ENCODE results near the gene ZNF385C. TPM values are rescaled to one million over a fixed set of nuclear protein-coding genes. Genes with fewer than 3 reads are reported as not detected.
A peak's percentile ranks its signal among the peaks of the same experiment; 100 is the strongest.
"Not testable (repeated sequence)": the region's sequence is repeated elsewhere in the genome, so short reads cannot be mapped to it uniquely, and the experiment has no call there.

The ZNF385C gene, protein sequence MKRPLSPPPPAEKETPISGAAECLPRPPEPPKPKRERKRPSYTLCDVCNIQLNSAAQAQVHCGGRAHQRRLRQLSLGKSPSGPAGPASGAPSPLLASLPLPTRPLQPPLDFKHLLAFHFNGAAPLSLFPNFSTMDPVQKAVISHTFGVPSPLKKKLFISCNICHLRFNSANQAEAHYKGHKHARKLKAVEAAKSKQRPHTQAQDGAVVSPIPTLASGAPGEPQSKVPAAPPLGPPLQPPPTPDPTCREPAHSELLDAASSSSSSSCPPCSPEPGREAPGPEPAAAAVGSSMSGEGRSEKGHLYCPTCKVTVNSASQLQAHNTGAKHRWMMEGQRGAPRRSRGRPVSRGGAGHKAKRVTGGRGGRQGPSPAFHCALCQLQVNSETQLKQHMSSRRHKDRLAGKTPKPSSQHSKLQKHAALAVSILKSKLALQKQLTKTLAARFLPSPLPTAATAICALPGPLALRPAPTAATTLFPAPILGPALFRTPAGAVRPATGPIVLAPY
- total RNA-seq (2014; rRNA removed; shearing (Covaris generic)), result not detected in 2 replicates

DNA sequence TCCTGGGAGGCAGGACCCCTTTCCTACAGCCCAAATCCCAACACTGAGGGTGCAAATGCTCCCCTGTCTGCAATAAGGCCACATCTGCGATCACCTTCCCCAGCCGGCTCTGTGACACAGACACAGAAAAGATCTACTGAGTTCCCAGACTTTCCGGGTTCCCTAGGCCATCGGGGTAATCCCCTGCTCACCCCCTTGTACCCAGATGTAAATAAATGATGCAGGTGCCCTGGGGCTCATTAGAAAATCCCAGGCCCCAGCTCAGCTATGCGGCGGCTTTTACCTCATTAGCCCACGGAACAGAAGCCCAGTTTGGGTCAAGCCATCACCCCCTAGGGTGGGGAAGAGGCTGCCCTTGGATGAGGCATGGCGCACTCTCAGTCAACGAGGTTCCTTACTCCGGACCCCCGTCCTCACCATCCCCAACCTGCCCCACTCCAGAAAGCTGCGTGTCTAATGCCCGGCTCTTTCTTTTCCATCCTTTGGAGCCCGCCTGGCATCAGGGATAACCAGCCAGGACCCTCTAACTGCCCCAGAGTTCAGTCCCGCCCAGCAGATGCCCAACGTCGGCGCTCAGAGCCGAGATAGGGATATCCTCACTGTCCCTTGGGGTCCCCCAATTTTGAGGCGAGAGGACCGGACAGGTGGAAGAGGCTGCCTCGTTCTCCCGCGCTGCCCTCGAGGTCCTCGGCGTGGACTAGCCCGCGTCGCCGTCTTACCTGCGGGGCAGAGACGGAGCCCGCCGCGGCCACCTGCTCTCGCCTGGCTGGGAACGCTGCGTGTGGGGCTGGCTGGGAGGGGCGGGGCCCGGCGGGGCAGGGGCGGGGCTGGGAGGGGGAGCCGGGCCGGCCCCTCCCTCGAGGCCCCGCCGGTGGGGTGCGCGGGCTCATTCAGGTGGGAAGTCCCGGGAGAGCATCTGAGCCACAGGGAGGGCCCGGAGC lies at the start of gene ZNF385C:
Gene ZNF385C (minus strand): TSS at position 783 of the 941 bp plus-strand sequence. CDS start 35,417 bp downstream, outside the sequence.
- H3K4me1 ChIP-seq (replicated peaks), result no peaks in the 10 kb centered on the region
- no peak within 1 kb of the TSS for H3K27ac ChIP-seq
- H3K36me3 ChIP-seq, result no peaks in the 10 kb centered on the region
- H3K4me3 ChIP-seq, result no peak within 1 kb of the TSS
- H3K27me3 ChIP-seq (replicated peaks), result no peaks in the 10 kb centered on the region
- no peak for DNase-seq (ENCODE audit: low read depth in 1 of 2, low spot score in 2 of 2)
- H3K9me3 ChIP-seq (replicated peaks), result no peaks in the 10 kb centered on the region

DNA sequence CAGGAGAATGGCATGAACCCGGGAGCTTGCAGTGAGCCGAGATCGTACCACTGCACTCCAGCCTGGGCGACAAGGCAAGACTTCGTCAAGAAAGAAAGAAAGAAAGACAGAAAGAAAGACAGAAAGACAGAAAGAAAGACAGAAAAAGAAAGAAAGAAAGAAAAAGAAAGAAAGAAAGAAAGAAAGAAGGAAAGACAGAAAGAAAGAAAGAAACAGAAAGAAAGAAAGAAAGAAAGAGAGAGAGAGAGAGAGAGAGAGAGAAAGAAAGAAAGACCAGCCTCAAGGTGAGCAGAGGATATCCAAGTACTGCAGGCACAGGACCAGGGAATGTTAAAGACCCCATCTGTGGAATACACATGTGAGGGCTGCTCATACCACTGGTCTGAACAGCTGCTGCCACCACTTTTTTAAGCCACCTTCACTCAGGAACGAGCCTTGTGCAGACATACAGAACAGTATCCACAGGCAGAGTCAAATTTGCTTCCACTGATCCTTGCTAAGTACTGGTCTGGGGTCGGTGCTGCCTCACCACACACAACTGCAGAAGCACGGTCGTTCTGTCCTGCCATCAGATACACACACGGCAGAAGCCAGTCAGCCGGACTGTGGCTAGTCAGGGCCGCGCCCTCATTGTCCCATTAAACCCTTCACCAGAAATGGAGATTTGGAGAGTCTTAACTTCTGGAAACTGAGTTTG lies 48.8 kb upstream of the ZNF385C start:
- no peaks in the 10 kb centered on the region for H3K27me3 ChIP-seq (replicated peaks)
- no peak overlapping the region for H3K27ac ChIP-seq
- DNase-seq (ENCODE audit: low read depth in 1 of 2, low spot score in 2 of 2), result no peak
- H3K4me1 ChIP-seq (replicated peaks), result peaks cover 14% of the 10 kb centered on the region
- no peaks in the 10 kb centered on the region for H3K9me3 ChIP-seq (replicated peaks)
- H3K36me3 ChIP-seq, result peaks cover 56% of the 10 kb centered on the region
- no peak overlapping the region for H3K4me3 ChIP-seq

DNA sequence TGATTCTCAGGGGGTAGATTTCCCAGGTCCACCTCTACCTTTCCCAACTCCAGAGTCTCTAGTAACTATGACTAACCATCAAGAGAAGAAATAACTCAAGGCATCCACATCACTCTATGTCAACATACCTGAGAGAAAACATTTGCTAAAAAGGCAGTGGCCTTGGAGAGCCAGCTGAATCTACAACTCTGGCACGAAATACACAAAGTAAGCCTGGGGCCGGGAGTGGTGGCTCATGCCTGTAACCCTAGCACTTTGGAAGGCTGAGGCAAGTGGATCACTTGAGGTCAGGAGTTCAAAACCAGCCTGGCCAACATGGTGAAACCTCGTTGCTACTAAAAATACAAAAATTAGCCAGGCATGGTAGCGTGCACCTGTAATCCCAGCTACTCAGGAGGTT lies 44.9 kb upstream of the ZNF385C start:
- H3K36me3 ChIP-seq, result peaks cover 51% of the 10 kb centered on the region
- peak overlapping the region; percentile 36 for H3K27ac ChIP-seq
- not testable (repeated sequence) for H3K4me3 ChIP-seq; DNase-seq (ENCODE audit: low read depth in 1 of 2, low spot score in 2 of 2); H3K27me3 ChIP-seq (replicated peaks); H3K9me3 ChIP-seq (replicated peaks)
- H3K4me1 ChIP-seq (replicated peaks), result peaks cover 25% of the 10 kb centered on the region

DNA sequence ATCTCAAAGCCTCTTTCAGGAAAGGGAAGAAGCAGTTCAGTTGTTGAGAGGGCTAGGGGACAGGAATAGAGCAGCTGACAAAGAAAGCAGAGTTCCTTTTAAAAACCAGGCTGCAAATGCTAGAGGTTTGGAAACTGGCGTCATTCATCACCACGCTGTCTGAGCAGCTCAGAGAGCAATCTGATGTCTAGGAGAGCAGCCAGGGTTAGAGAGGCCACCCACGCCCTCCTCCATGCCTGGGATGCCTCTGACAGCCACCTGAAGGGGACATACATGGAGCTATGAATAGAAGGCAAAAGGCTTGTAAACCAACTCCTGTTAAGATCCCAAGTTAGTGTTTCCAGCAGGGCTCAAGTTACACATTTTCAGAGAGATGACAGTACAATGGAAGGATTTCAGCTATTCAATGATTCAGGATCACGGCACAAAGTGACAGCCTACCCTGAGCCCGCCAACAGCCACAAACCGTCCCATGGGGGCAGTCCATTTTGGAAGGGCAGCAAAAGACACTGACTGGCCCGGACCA lies 44.2 kb upstream of the ZNF385C start:
- peaks cover 48% of the 10 kb centered on the region for H3K36me3 ChIP-seq
- peak overlapping the region; percentile 36 for H3K27ac ChIP-seq
- H3K27me3 ChIP-seq (replicated peaks), result no peaks in the 10 kb centered on the region
- H3K4me3 ChIP-seq, result no peak overlapping the region
- H3K4me1 ChIP-seq (replicated peaks), result peaks cover 25% of the 10 kb centered on the region
- no peaks in the 10 kb centered on the region for H3K9me3 ChIP-seq (replicated peaks)
- DNase-seq (ENCODE audit: low read depth in 1 of 2, low spot score in 2 of 2), result peak; percentile 53 to 68

DNA sequence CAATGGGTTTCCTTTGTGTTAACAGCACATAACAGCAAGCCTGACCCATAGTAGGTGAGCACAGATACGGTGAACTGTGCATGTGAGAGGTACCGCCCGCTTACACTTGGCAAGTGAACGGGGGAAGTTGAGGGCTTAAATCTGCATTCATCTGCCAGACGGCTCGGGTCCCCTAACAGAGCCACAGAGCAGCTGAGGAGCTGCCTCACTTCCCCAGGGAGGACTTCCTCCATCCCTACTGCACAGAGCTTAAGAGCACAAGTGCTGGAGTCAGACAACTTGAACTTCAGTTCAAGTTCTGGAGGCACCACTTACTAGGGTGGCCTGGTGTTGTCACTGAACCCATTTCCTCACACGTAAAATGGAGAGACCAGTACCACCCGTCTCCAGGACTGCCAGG lies 43.1 kb upstream of the ZNF385C start:
- Histone ChIP-seq H3K27ac (no peak overlapping the region), H3K27me3 (replicated peaks) (no peaks in the 10 kb centered on the region), H3K36me3 (peaks cover 51% of the 10 kb centered on the region)

DNA sequence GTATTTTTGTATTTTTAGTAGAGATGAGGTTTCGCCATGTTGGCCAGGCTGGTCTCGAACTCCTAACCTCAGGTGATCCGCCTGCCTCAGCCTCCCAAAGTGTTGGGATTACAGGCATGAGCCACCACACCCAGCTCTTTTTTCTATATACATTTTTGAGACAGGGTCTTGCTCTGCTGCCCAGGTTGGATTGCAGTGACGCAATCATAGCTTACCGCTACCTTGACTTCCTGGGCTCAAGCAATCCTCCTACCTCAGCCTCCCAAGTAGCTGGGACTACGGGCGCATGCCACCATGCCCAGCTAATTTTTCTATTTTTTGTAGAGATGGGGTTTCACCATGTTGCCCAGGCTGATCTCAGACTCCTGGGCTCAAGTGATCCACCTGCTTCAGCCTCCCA lies 42.4 kb upstream of the ZNF385C start:
- Histone ChIP-seq H3K36me3 (peaks cover 50% of the 10 kb centered on the region), H3K4me1 (replicated peaks) (peaks cover 31% of the 10 kb centered on the region)
- not testable (repeated sequence) for H3K4me3 ChIP-seq; H3K9me3 ChIP-seq (replicated peaks); H3K27me3 ChIP-seq (replicated peaks); DNase-seq (ENCODE audit: low read depth in 1 of 2, low spot score in 2 of 2); H3K27ac ChIP-seq

More for the DNA sequence above, 43.1 kb upstream of the ZNF385C start:
- H3K9me3 ChIP-seq (replicated peaks), result no peaks in the 10 kb centered on the region
- DNase-seq (ENCODE audit: low read depth in 1 of 2, low spot score in 2 of 2), result no peak
- peaks cover 25% of the 10 kb centered on the region for H3K4me1 ChIP-seq (replicated peaks)
- H3K4me3 ChIP-seq, result no peak overlapping the region

DNA sequence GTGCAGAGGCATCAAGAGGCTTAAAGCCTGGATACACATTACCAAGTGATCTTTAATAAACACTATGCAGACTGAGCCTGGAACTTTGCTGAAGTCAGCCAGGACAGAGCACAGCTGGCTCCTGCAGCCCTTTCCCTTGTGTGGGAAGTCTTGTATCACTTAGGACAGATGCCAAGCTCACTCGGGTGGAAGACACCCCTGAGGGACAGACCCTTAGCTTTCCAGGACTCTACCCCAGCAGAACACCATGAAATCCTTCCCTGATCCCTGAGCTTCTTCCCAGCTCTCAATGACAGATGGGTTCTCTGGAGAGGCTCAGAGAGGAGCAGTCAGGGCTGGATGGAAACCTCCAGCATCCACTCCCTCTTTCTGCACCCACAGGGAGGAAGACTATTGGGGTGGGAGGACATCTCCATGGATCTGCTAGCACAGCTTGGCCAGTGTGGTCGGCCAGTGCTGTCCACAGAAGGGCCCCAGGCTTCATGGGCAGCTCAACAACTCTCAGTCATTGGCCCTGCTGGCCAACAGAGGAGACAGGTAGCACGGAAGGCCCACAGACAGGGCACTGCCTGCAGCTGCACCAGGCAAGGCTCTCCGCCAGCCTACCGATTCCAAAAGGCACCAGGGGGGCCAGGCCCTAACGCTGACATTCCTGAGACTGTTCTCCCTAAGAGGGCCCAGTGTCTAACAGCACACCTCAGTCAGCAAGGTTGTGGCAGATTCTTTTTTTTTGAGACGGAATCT lies 40.6 kb upstream of the ZNF385C start:
- no peak for DNase-seq (ENCODE audit: low read depth in 1 of 2, low spot score in 2 of 2)
- H3K4me1 ChIP-seq (replicated peaks), result peaks cover 36% of the 10 kb centered on the region
- H3K4me3 ChIP-seq, result no peak overlapping the region
- no peaks in the 10 kb centered on the region for H3K27me3 ChIP-seq (replicated peaks)
- H3K36me3 ChIP-seq, result peaks cover 50% of the 10 kb centered on the region
- no peak overlapping the region for H3K27ac ChIP-seq
- H3K9me3 ChIP-seq (replicated peaks), result no peaks in the 10 kb centered on the region

DNA sequence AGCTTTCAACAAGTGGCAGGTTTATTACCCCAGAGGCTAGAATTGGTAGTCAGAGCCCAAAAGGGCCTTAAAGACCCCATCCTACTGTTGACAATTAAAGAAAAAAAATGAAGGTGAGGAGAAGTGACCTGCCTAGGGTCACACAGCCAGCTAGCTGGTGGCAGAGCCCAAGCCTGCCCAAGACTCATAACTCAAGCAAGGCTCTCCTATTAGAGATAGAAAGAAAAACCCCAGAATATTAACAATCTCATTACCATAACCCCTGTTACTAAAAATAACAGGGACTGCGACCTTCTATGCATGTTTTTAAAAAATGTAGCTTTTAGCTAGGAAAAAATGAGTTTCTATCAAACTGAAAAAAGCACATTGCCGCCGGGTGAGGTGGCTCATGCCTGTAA lies 38.4 kb upstream of the ZNF385C start:
- Histone ChIP-seq H3K4me1 (replicated peaks) (peaks cover 30% of the 10 kb centered on the region), H3K27ac (no peak overlapping the region), H3K4me3 (no peak overlapping the region), H3K9me3 (replicated peaks) (no peaks in the 10 kb centered on the region), H3K36me3 (peaks cover 48% of the 10 kb centered on the region), H3K27me3 (replicated peaks) (no peaks in the 10 kb centered on the region)
- no peak for DNase-seq (ENCODE audit: low read depth in 1 of 2, low spot score in 2 of 2)

DNA sequence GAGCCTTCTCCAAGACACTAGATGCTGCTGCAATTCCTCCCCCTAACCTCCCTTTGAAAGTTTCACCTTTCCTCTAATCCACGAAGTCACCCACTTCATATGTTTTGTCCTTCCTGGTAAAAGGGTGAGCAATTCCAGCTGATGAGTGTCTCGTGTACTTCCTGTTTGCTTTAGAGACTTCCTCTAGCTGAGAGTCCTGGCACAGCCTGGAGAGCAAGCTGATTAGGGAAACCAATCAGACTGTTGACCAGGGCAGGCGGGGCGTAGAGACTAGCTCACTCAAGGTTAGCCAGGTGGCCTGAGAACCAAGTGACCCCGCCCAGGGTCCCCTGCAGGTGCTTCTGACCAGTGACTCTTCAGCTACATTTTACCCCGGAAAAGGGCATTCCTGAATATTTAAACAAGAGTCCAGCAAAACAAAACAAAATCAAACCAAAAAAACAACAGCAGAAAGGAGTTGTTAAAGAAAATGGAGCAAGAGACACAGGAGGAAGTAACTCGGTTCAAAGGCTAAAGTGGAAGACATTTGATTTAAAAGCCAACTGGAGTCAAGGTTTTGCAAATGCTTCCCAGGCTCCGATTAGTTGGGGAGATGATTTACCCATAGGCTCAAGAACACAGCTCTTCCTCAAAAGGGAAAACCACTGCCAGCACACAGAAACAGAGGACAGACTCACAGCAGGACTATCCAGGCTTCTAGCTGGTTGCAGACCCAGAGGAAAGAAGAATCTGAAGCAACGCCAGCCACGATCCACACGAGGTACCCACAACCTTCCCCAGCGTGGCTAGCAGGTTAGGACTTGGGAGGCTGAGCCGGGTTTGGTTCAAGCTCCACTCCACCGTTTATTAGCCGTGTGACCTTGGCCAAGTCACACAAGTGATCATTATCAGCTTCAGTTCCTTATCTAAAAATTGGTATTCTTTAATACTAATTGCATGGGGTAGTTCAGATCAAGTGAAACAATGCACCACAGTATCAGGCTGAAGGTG lies 37.7 kb upstream of the ZNF385C start:
- Histone ChIP-seq H3K4me1 (replicated peaks) (peaks cover 24% of the 10 kb centered on the region), H3K4me3 (no peak overlapping the region), H3K27ac (no peak overlapping the region), H3K36me3 (peaks cover 48% of the 10 kb centered on the region), H3K9me3 (replicated peaks) (no peaks in the 10 kb centered on the region), H3K27me3 (replicated peaks) (no peaks in the 10 kb centered on the region)
- no peak for DNase-seq (ENCODE audit: low read depth in 1 of 2, low spot score in 2 of 2)

DNA sequence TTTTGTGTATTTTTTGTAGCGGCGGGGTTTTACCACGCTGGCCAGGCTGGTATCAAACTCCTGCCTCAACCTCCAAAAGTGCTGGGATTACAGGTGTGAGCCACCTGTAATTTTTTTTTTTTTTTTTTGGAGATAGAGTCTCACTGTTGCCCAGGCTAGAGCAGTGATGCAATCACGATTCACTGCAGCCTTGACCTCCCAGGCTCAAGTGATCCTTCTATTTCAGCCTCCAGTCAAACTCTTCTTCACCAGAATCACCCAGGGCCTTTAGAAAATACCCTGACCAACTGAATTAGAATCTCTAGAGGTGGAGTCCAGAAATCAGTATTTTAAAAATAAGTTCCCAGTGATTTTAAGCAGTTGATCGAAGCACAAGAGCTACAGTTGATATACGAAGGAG lies 36.9 kb upstream of the ZNF385C start:
- Histone ChIP-seq H3K4me3 (no peak overlapping the region), H3K27me3 (replicated peaks) (no peaks in the 10 kb centered on the region), H3K27ac (no peak overlapping the region), H3K4me1 (replicated peaks) (peaks cover 24% of the 10 kb centered on the region), H3K36me3 (peaks cover 51% of the 10 kb centered on the region), H3K9me3 (replicated peaks) (no peaks in the 10 kb centered on the region)
- DNase-seq (ENCODE audit: low read depth in 1 of 2, low spot score in 2 of 2), result no peak

DNA sequence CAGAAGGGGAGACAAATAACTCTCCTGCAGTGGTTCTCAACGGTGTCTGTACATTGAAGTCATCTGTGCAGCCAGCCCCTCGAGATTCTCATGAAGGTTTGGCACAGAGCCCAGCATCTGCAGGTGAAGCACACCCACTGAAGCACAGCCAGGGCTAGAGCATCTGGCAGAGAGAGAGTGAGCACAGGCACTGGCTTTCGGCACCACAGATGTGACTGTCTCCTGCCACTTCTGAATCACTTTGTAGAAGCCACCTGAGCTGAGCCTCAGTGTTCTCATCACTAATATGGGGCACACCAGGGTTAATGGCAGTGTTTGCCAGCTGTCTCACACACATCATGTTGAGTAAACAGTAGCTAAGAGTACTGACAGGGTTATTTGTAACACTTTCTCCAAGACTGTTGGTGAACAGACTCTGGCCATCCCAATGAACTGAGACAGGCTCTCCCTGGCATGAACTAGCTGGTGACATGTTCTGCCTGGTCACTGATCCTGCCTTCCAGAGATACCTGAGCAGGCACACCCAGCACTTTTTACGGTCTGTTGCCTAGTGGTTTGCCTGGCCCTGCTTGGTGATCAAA lies 35.3 kb upstream of the ZNF385C start:
- H3K27ac ChIP-seq, result no peak overlapping the region
- H3K4me1 ChIP-seq (replicated peaks), result peaks cover 24% of the 10 kb centered on the region
- H3K9me3 ChIP-seq (replicated peaks), result no peaks in the 10 kb centered on the region
- no peak for DNase-seq (ENCODE audit: low read depth in 1 of 2, low spot score in 2 of 2)
- H3K4me3 ChIP-seq, result no peak overlapping the region
- peaks cover 60% of the 10 kb centered on the region for H3K36me3 ChIP-seq
- no peaks in the 10 kb centered on the region for H3K27me3 ChIP-seq (replicated peaks)

Measured in SJSA1 (cell line).